Neuronal stem cell (in vitro differentiated cells): ENCODE measurements around the gene SELENOS.

ENCODE experiments used
- DNase-seq: peaks from one replicate; pipeline ENCODE4 v3.0.0-alpha.2; 2013; ENCODE audit warnings: low spot score
- H2AFZ ChIP-seq: one replicate; pipeline ENCODE4 v1.6.1; 2013; ENCODE audit warnings: mild to moderate bottlenecking, low read length, inconsistent platforms
- H2AK5ac ChIP-seq: 2 replicates; pipeline ENCODE4 v1.6.1; 2013; ENCODE audit warnings: low read depth, mild to moderate bottlenecking, inconsistent platforms, low read length, moderate library complexity, mixed read lengths
- H2BK120ac ChIP-seq: 2 replicates; pipeline ENCODE4 v1.6.1; 2013; ENCODE audit warnings: low read depth, mild to moderate bottlenecking, inconsistent platforms, low read length, moderate library complexity, mixed read lengths
- H2BK12ac ChIP-seq: one replicate; pipeline ENCODE4 v1.6.1; 2013; ENCODE audit warnings: low read length, inconsistent platforms
- H2BK15ac ChIP-seq: 2 replicates; pipeline ENCODE4 v1.6.1; 2013; ENCODE audit warnings: mild to moderate bottlenecking, low read length, inconsistent platforms, mixed read lengths
- H2BK5ac ChIP-seq: one replicate; pipeline ENCODE4 v1.6.1; 2013; ENCODE audit warnings: inconsistent platforms, mild to moderate bottlenecking, low read length, moderate library complexity
- H3K14ac ChIP-seq: one replicate; pipeline ENCODE4 v1.6.1; 2013; ENCODE audit warnings: low read length, inconsistent platforms
- H3K18ac ChIP-seq: 2 replicates; pipeline ENCODE4 v1.6.1; 2013; ENCODE audit warnings: low read length, inconsistent platforms
- H3K23ac ChIP-seq: 2 replicates; pipeline ENCODE4 v1.6.1; 2013; ENCODE audit warnings: low read depth, mild to moderate bottlenecking, mixed read lengths, low read length, inconsistent platforms; ENCODE audit not compliant: poor library complexity
- H3K27ac ChIP-seq: replicated peaks from 3 replicates; pipeline ENCODE4 v1.5.1; 2013; ENCODE audit warnings: low read length, inconsistent platforms
- H3K27me3 ChIP-seq, 3 experiments: 2 replicates each; pipeline ENCODE4 v1.6.1; 2013; ENCODE audit warnings: low read length in 3 of 3, mild to moderate bottlenecking in 2 of 3, inconsistent platforms in 1 of 3, low read depth in 1 of 3, mixed read lengths in 1 of 3, moderate library complexity in 1 of 3; ENCODE audit not compliant: control insufficient read depth in 3 of 3, insufficient read depth in 3 of 3
- H3K36me3 ChIP-seq, 2 donors: replicated peaks in 1 of 2; 2 replicates each; pipeline ENCODE4 v1.6.1; 2013; ENCODE audit warnings: low read length in 2 of 2; ENCODE audit not compliant: control insufficient read depth in 2 of 2, insufficient read depth in 2 of 2
- H3K4ac ChIP-seq: 2 replicates; pipeline ENCODE4 v1.6.1; 2013; ENCODE audit warnings: inconsistent platforms, mild to moderate bottlenecking, low read length, moderate library complexity
- H3K4me1 ChIP-seq, 2 donors: 1 replicate in 1 of 2; 2 replicates in 1 of 2; pipeline ENCODE4 v1.6.1; 2013; ENCODE audit warnings: low read length in 2 of 2, low read depth in 1 of 2; ENCODE audit not compliant: control insufficient read depth in 2 of 2, insufficient read depth in 1 of 2
- H3K4me2 ChIP-seq: one replicate; pipeline ENCODE4 v1.6.1; 2013; ENCODE audit warnings: mild to moderate bottlenecking, low read length, inconsistent platforms; ENCODE audit not compliant: insufficient read depth, poor library complexity, severe bottlenecking
- H3K4me3 ChIP-seq, 2 donors: 2 replicates each; pipeline ENCODE4 v1.5.1; 2013; ENCODE audit warnings: low read length in 2 of 2, mild to moderate bottlenecking in 2 of 2, inconsistent platforms in 1 of 2, moderate library complexity in 1 of 2
- H3K79me1 ChIP-seq: one replicate; pipeline ENCODE4 v1.6.1; 2013; ENCODE audit warnings: low read depth, mild to moderate bottlenecking, inconsistent platforms, low read length, moderate library complexity
- H3K9ac ChIP-seq: one replicate; pipeline ENCODE4 v1.6.1; 2013; ENCODE audit warnings: mild to moderate bottlenecking, low read depth, low read length, inconsistent platforms; ENCODE audit not compliant: poor library complexity
- H3K9me3 ChIP-seq, 2 donors: replicated peaks in 1 of 2; 2 replicates each; pipeline versions ENCODE3 to v1.6.1; 2013; ENCODE audit warnings: low read length in 2 of 2, mild to moderate bottlenecking in 2 of 2, inconsistent platforms in 1 of 2, low read depth in 1 of 2, mixed read lengths in 1 of 2, moderate library complexity in 1 of 2; ENCODE audit not compliant: control insufficient read depth in 2 of 2, insufficient read depth in 1 of 2
- H4K8ac ChIP-seq: one replicate; pipeline ENCODE4 v1.6.1; 2013; ENCODE audit warnings: low read depth, mild to moderate bottlenecking, inconsistent platforms, low read length, moderate library complexity
- H4K91ac ChIP-seq: one replicate; pipeline ENCODE4 v1.6.1; 2013; ENCODE audit warnings: low read length, low read depth, mild to moderate bottlenecking, inconsistent platforms; ENCODE audit not compliant: poor library complexity
- WGBS, 2 donors: extraction: QIAGEN DNeasy Blood & Tissue Kit; methylation state at CpG; one replicate each; pipeline ENCODE4 v1.1.7; 2013; ENCODE audit warnings: missing lambda C conversion rate in 2 of 2, mixed read lengths in 1 of 2; ENCODE audit not compliant: insufficient read length in 2 of 2, insufficient replicate concordance in 1 of 2; ENCODE audit errors: extremely low coverage in 2 of 2; 5-methylcytosine and 5-hydroxymethylcytosine counted together

Gene SELENOS

GRCh38 chr15:101307048-101307896, 30.0 kb upstream of the SELENOS start:
- Histone ChIP-seq H3K18ac (peak overlapping the region; percentile 49), H3K9ac (peak overlapping the region; percentile 70), H2BK15ac (no peak overlapping the region), H2AFZ (no peak overlapping the region), H3K36me3 (no peaks in the 10 kb centered on the region), H4K91ac (no peak overlapping the region), H3K23ac (no peak overlapping the region), H2BK12ac (no peak overlapping the region), H2BK5ac (no peak overlapping the region), H4K8ac (no peak overlapping the region), H3K9me3 (no peaks in the 10 kb centered on the region), H3K4me2 (no peak overlapping the region), H3K79me1 (no peaks in the 10 kb centered on the region), H2AK5ac (peak overlapping the region; percentile 73), H3K27me3 (no peaks in the 10 kb centered on the region), H3K14ac (peak overlapping the region; percentile 1), H3K4ac (no peak overlapping the region), H3K4me3 (no peak overlapping the region), H2BK120ac (no peak overlapping the region), H3K4me1 (peaks cover 4 to 7% of the 10 kb centered on the region in 2 donors), H3K27ac (no peak overlapping the region)
- no peak for DNase-seq
- no CpG with 5 or more reads among the region's 24 CpGs for WGBS, 2 donors

- no peak overlapping the region for H2BK5ac ChIP-seq
- H3K27me3 ChIP-seq: no peaks in the 10 kb centered on the region
- peaks cover 4 to 7% of the 10 kb centered on the region in 2 donors for H3K4me1 ChIP-seq
- no peaks in the 10 kb centered on the region for H3K36me3 ChIP-seq
- H3K79me1 ChIP-seq: no peaks in the 10 kb centered on the region
- H2BK120ac ChIP-seq: no peak overlapping the region
- H4K91ac ChIP-seq: no peak overlapping the region
- no peak overlapping the region for H3K27ac ChIP-seq
- no peaks in the 10 kb centered on the region for H3K9me3 ChIP-seq
- no peak overlapping the region for H2AK5ac ChIP-seq
- H2AFZ ChIP-seq: no peak overlapping the region
- H3K9ac ChIP-seq: no peak overlapping the region
- H2BK12ac ChIP-seq: no peak overlapping the region
- no peak overlapping the region for H3K4me3 ChIP-seq
- no peak overlapping the region for H4K8ac ChIP-seq
- H3K18ac ChIP-seq: no peak overlapping the region
- H2BK15ac ChIP-seq: no peak overlapping the region
- H3K14ac ChIP-seq: no peak overlapping the region
- H3K23ac ChIP-seq: no peak overlapping the region
- no peak for DNase-seq
- no CpG with 5 or more reads among the region's 10 CpGs for WGBS, 2 donors
- no peak overlapping the region for H3K4me2 ChIP-seq
- no peak overlapping the region for H3K4ac ChIP-seq
Observed at GRCh38 chr15:101306341-101307047, 29.2 kb upstream of the SELENOS start.

- Histone ChIP-seq H3K14ac (no peak overlapping the region), H3K18ac (no peak overlapping the region), H3K4me3 (no peak overlapping the region), H4K8ac (no peak overlapping the region), H3K23ac (no peak overlapping the region), H3K4me2 (no peak overlapping the region), H2AFZ (no peak overlapping the region), H2BK15ac (no peak overlapping the region), H2AK5ac (no peak overlapping the region), H3K79me1 (no peaks in the 10 kb centered on the region), H4K91ac (no peak overlapping the region), H2BK5ac (no peak overlapping the region), H3K36me3 (no peaks in the 10 kb centered on the region), H3K27ac (no peak overlapping the region), H2BK12ac (no peak overlapping the region), H3K9me3 (no peaks in the 10 kb centered on the region), H2BK120ac (no peak overlapping the region), H3K9ac (no peak overlapping the region), H3K4me1 (peaks cover 4 to 7% of the 10 kb centered on the region in 2 donors), H3K27me3 (no peaks in the 10 kb centered on the region), H3K4ac (no peak overlapping the region)
- no peak for DNase-seq
- WGBS, 2 donors: no CpG with 5 or more reads among the region's 8 CpGs
Observed at GRCh38 chr15:101305820-101306255, 28.6 kb upstream of the SELENOS start.

- H2BK12ac ChIP-seq: no peak overlapping the region
- H4K8ac ChIP-seq: no peak overlapping the region
- H3K79me1 ChIP-seq: no peaks in the 10 kb centered on the region
- H3K36me3 ChIP-seq: no peaks in the 10 kb centered on the region
- H3K4ac ChIP-seq: no peak overlapping the region
- no peak overlapping the region for H2BK5ac ChIP-seq
- no peak for DNase-seq
- no peak overlapping the region for H3K4me3 ChIP-seq
- no peak overlapping the region for H3K14ac ChIP-seq
- H3K23ac ChIP-seq: no peak overlapping the region
- no peak overlapping the region for H2AFZ ChIP-seq
- peaks cover 4 to 7% of the 10 kb centered on the region in 2 donors for H3K4me1 ChIP-seq
- H2AK5ac ChIP-seq: no peak overlapping the region
- no peak overlapping the region for H2BK15ac ChIP-seq
- WGBS, 2 donors: no CpG with 5 or more reads among the region's 4 CpGs
- no peak overlapping the region for H3K18ac ChIP-seq
- H3K27me3 ChIP-seq: no peaks in the 10 kb centered on the region
- H3K4me2 ChIP-seq: no peak overlapping the region
- no peak overlapping the region for H4K91ac ChIP-seq
- H3K9me3 ChIP-seq: no peaks in the 10 kb centered on the region
- H2BK120ac ChIP-seq: no peak overlapping the region
- H3K27ac ChIP-seq: no peak overlapping the region
- H3K9ac ChIP-seq: no peak overlapping the region
Observed at GRCh38 chr15:101303408-101303807, 26.1 kb upstream of the SELENOS start.
